Cardiac muscle cell (in vitro differentiated cells and primary cell): ENCODE results near the gene TANGO6. TPM values are rescaled to one million over a fixed set of nuclear protein-coding genes. Genes with fewer than 3 reads are reported as not detected.

ENCODE experiments used
- DNase-seq, 2 donors: peaks; one replicate each; pipeline versions ENCODE4 v3.0.0 to v3.0.0-alpha.2; 2010 to 2017; ENCODE audit warnings: low read depth in 1 of 2, low spot score in 1 of 2
- H3K27ac ChIP-seq: fragments of 200-600 bp; sonication (generic); 2 replicates; pipeline ENCODE4 v1.5.1; 2016
- H3K27me3 ChIP-seq: fragments of 200-600 bp; sonication (generic); 2 replicates; pipeline ENCODE4 v1.6.0; 2016; ENCODE audit warnings: control low read depth
- H3K36me3 ChIP-seq: fragments of 200-600 bp; sonication (generic); 2 replicates; pipeline ENCODE4 v1.5.1; 2016; ENCODE audit warnings: control low read depth
- H3K4me1 ChIP-seq: fragments of 200-600 bp; sonication (generic); 2 replicates; pipeline ENCODE4 v1.8.1; 2017; ENCODE audit warnings: low read depth, mild to moderate bottlenecking, mixed run types
- H3K4me3 ChIP-seq: fragments of 200-600 bp; sonication (generic); 2 replicates; pipeline ENCODE4 v1.5.1; 2016; ENCODE audit warnings: mild to moderate bottlenecking
- H3K9me3 ChIP-seq: fragments of 200-600 bp; sonication (generic); 2 replicates; pipeline ENCODE4 v1.5.1; 2017; ENCODE audit warnings: low read depth, mild to moderate bottlenecking, control low read depth
- polyA plus RNA-seq: library from polyadenylated mRNA; unstranded; fragments of >200 nt; fragmentation: Nextera tagmentation; extraction: Ambion mirVana; gene quantifications from 2 replicates; pipeline ENCODE4 v1.2.1, GENCODE V29; 2016
- total RNA-seq: library from RNA; depleted of rRNA; stranded (reverse); fragments of >200 nt; gene quantifications from 2 replicates; pipeline ENCODE4 v1.2.3, GENCODE V29; 2016
- TF ChIP-seq, protein P1 (sequence below): IDR thresholded peaks from 2 replicates; pipeline ENCODE4 v1.5.1; 2012; ENCODE audit warnings: low read depth, mild to moderate bottlenecking, low read length

The TANGO6 gene
- total and polyA plus RNA-seq, 2 experiments from 2014 or later, result 5.4 to 8.9 TPM

DNA sequence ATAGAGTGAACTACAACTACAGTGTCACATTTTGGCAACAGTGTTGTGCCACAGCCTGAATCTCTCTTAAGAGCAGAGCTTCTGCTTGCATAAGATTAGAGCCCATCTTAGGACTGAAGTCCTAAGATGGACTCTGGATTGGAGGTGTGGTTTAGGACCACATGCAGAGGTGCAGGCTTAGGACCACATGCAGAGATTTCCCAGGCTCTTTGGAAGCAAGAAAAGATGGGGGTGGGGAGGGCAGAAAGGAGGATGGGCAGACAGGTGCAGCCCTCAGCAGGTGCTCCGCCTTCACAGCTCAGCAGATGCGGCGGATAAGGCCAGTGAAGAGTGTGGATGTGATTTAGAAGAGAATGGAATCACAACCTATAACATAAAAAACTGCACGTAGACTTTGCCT, 128.7 kb downstream of the TANGO6 start:
- Histone ChIP-seq H3K4me3 (no peak overlapping the region), H3K4me1 (peaks cover 12% of the 10 kb centered on the region), H3K9me3 (no peaks in the 10 kb centered on the region), H3K27me3 (no peaks in the 10 kb centered on the region), H3K36me3 (no peaks in the 10 kb centered on the region), H3K27ac (no peak overlapping the region)
- DNase-seq, result no peak
- TF ChIP-seq, protein P1, sequence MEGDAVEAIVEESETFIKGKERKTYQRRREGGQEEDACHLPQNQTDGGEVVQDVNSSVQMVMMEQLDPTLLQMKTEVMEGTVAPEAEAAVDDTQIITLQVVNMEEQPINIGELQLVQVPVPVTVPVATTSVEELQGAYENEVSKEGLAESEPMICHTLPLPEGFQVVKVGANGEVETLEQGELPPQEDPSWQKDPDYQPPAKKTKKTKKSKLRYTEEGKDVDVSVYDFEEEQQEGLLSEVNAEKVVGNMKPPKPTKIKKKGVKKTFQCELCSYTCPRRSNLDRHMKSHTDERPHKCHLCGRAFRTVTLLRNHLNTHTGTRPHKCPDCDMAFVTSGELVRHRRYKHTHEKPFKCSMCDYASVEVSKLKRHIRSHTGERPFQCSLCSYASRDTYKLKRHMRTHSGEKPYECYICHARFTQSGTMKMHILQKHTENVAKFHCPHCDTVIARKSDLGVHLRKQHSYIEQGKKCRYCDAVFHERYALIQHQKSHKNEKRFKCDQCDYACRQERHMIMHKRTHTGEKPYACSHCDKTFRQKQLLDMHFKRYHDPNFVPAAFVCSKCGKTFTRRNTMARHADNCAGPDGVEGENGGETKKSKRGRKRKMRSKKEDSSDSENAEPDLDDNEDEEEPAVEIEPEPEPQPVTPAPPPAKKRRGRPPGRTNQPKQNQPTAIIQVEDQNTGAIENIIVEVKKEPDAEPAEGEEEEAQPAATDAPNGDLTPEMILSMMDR, result no peak

DNA sequence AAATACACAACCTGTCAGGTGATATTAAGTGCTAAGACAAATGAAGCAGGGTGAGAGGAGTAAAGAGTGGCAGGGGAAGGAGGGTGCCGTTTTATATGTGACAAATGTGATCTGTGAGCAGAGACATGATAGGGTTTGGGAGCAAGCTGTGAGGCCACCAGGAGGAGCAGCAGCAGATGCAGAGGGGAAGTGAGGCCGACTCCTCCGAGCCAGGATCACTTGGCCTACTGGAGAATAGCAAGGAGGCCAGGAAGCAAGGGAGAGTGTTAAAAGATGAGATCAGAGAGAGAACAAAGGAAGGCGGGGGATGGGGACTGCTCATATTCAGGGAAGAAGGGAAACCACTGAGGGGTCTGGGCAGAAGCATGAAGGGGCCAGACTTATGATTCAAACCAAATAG, 129.4 kb downstream of the TANGO6 start:
- H3K27me3 ChIP-seq, result no peaks in the 10 kb centered on the region
- no peaks in the 10 kb centered on the region for H3K36me3 ChIP-seq
- peak; percentile 53 to 79 for DNase-seq
- TF ChIP-seq, protein P1, result peak; percentile 66
- H3K4me3 ChIP-seq, result no peak overlapping the region
- no peak overlapping the region for H3K27ac ChIP-seq
- no peaks in the 10 kb centered on the region for H3K9me3 ChIP-seq
- H3K4me1 ChIP-seq, result peaks cover 9% of the 10 kb centered on the region

DNA sequence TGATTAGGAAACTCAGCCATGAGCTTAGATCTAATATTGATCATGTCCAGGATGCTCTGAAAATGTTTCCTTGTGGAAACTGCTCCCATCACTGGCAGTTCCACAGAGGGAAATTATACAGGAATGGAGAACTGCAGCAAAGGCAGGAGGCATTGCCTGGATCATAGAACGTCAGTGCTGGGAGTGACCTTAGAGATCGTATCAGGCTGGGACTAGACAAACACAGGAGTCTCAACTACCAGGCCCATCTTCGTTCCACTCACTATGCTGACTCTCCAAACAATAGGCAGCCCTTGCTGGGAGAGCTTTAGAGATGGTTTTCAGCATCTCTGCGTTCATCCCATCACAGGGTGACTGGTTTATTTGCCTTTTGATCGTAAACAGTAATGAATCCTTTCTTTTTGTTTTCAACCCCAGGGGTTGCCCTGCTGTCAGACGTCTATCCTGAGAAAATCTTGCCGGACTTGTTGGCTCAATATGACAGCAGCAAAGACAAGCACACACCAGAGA, 130.3 kb downstream of the TANGO6 start:
- no peak for DNase-seq
- Histone ChIP-seq H3K27ac (no peak overlapping the region), H3K27me3 (no peaks in the 10 kb centered on the region), H3K4me1 (peaks cover 9% of the 10 kb centered on the region), H3K4me3 (no peak overlapping the region), H3K9me3 (no peaks in the 10 kb centered on the region), H3K36me3 (no peaks in the 10 kb centered on the region)
- TF ChIP-seq, protein P1, result no peak

DNA sequence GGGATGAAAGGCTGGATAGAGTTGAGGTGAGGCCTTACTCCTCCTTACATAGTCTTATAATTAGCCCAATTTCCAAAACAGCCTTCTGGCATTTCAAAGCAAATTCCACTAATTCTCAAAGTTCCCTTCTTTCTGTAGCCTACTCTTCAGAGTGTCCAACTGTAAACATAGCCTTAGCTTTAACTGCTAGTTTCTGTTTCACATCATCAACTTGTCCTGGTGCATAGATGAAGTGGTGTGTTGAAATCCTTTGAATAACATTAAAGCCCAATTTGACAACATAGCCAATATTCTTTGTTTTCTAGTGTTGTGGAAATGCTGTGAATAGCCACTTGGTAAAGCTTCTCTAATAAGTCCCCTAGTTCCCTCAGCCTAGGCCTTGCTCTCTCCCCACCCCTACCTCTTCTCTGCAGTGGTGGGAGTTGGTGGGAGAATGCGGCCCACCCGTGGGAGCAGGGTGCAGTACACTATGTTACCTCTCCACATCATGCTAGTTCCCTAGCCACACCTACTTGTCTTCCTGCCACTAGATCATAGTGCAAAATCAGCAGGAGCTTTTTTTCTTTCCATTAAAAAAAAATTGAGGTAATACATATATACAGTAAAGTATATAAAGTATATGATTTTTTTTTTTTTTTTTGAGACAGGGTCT, 135.1 kb downstream of the TANGO6 start:
- DNase-seq, result no peak
- TF ChIP-seq, protein P1, result no peak
- H3K4me3 ChIP-seq, result no peak overlapping the region
- no peak overlapping the region for H3K27ac ChIP-seq
- H3K9me3 ChIP-seq, result no peaks in the 10 kb centered on the region
- H3K36me3 ChIP-seq, result no peaks in the 10 kb centered on the region
- no peaks in the 10 kb centered on the region for H3K27me3 ChIP-seq
- no peaks in the 10 kb centered on the region for H3K4me1 ChIP-seq

DNA sequence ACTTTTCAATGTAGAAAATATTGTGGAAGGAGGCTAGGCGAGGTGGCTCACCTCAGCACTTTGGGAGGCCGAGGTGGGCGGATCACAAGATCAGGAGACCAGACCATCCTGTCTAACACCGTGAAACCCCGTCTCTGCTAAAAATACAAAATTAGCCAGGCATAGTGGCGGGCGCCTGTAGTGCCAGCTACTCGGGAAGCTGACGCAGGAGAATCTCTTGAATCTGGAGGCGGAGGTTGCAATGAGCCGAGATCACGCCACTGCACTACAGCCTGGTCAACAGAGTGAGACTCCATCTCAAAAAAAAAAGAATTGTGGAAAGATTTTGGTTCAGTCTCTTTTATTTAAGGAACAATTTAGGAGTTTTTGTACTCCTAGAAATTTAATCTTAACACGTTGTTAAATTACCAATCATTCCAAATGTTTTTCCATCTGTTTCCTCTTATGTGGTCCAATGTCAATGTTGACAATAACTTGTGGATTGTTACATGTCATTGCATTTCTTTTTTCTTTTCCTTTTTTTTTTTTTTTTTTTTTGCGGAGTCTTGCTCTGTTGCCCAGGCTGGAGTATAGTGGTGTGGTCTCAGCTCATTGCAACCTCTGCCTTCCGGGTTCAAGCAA, 137.5 kb downstream of the TANGO6 start:
- H3K27ac ChIP-seq, result no peak overlapping the region
- no peak overlapping the region for H3K4me3 ChIP-seq
- no peak for DNase-seq
- no peaks in the 10 kb centered on the region for H3K36me3 ChIP-seq
- H3K9me3 ChIP-seq, result no peaks in the 10 kb centered on the region
- H3K27me3 ChIP-seq, result no peaks in the 10 kb centered on the region
- peaks cover 2% of the 10 kb centered on the region for H3K4me1 ChIP-seq
- TF ChIP-seq, protein P1, result no peak
